Upper lobe of left lung (tissue), 4 donors: ENCODE results near the gene CACNB4.

ENCODE experiments used
- EP300 ChIP-seq, 4 donors: sonication (generic); formaldehyde crosslinking; IDR thresholded peaks; one replicate each; pipeline ENCODE4 v1.5.1; 2017; ENCODE audit warnings: antibody characterized with exemption in 4 of 4, control low read depth in 2 of 4
- POLR2A ChIP-seq, 4 donors: fragments of 450-650 bp; IDR thresholded peaks; one replicate each; pipeline ENCODE4 v1.5.1; 2016 to 2017; ENCODE audit warnings: antibody characterized with exemption in 4 of 4, mild to moderate bottlenecking in 2 of 4
- TF ChIP-seq, protein P1 (sequence below), 6 experiments: fragments of 450-650 bp in 4 of 6; fragments of 200-600 bp in 2 of 6; sonication (generic) in 2 of 6; IDR thresholded peaks; one replicate each; pipeline ENCODE4 v1.5.1; 2016 to 2019; ENCODE audit warnings: antibody characterized with exemption in 6 of 6

- TF ChIP-seq, protein P1, sequence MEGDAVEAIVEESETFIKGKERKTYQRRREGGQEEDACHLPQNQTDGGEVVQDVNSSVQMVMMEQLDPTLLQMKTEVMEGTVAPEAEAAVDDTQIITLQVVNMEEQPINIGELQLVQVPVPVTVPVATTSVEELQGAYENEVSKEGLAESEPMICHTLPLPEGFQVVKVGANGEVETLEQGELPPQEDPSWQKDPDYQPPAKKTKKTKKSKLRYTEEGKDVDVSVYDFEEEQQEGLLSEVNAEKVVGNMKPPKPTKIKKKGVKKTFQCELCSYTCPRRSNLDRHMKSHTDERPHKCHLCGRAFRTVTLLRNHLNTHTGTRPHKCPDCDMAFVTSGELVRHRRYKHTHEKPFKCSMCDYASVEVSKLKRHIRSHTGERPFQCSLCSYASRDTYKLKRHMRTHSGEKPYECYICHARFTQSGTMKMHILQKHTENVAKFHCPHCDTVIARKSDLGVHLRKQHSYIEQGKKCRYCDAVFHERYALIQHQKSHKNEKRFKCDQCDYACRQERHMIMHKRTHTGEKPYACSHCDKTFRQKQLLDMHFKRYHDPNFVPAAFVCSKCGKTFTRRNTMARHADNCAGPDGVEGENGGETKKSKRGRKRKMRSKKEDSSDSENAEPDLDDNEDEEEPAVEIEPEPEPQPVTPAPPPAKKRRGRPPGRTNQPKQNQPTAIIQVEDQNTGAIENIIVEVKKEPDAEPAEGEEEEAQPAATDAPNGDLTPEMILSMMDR (IDR thresholded peaks at IDR 0.05) = no peak
- TF ChIP-seq POLR2A (IDR thresholded peaks at IDR 0.05) = no peak
- no peak for TF ChIP-seq EP300 (IDR thresholded peaks at IDR 0.05)
Measured at GRCh38 chr2:152051436-152051835, 47.4 kb downstream of the CACNB4 start.
